Measurements from ENCODE around the gene USP25. TPM values are rescaled to one million over a fixed set of nuclear protein-coding genes. Genes with fewer than 3 reads are reported as not detected.

USP25 gene
- total RNA-seq, 1 donor = 56.1 TPM

GRCh38 chr21:15695241-15695640 lies 34.5 kb upstream of the USP25 start:
- no peaks in the 10 kb centered on the region for H3K4me1 ChIP-seq (ENCODE audit: insufficient read depth, low read length)
- H3K79me2 ChIP-seq (ENCODE audit: insufficient read depth, low read length) = no peaks in the 10 kb centered on the region
- H3K4me3 ChIP-seq (ENCODE audit: insufficient read depth, low read length) = no peak overlapping the region
- TF ChIP-seq, protein P1, sequence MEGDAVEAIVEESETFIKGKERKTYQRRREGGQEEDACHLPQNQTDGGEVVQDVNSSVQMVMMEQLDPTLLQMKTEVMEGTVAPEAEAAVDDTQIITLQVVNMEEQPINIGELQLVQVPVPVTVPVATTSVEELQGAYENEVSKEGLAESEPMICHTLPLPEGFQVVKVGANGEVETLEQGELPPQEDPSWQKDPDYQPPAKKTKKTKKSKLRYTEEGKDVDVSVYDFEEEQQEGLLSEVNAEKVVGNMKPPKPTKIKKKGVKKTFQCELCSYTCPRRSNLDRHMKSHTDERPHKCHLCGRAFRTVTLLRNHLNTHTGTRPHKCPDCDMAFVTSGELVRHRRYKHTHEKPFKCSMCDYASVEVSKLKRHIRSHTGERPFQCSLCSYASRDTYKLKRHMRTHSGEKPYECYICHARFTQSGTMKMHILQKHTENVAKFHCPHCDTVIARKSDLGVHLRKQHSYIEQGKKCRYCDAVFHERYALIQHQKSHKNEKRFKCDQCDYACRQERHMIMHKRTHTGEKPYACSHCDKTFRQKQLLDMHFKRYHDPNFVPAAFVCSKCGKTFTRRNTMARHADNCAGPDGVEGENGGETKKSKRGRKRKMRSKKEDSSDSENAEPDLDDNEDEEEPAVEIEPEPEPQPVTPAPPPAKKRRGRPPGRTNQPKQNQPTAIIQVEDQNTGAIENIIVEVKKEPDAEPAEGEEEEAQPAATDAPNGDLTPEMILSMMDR (IDR thresholded peaks at IDR 0.05; ENCODE audit: extremely low read depth, low read depth, low read length) = no peak
- H3K27ac ChIP-seq (ENCODE audit: low read depth, low read length) = no peak overlapping the region
- H3K27me3 ChIP-seq (ENCODE audit: insufficient read depth, low read length) = no peaks in the 10 kb centered on the region
- DNase-seq (ENCODE audit: insufficient read length, low spot score, missing footprints) = peak; percentile 66
- no peaks in the 10 kb centered on the region for H3K9me3 ChIP-seq (ENCODE audit: low read depth, low read length)
- no peak overlapping the region for H2AFZ ChIP-seq (ENCODE audit: low read length)
- no peaks in the 10 kb centered on the region for H4K20me1 ChIP-seq (ENCODE audit: insufficient read depth, low read length)
- H3K36me3 ChIP-seq (ENCODE audit: insufficient read depth, low read length) = no peaks in the 10 kb centered on the region
- H3K4me2 ChIP-seq (ENCODE audit: insufficient read depth, low read length) = no peak overlapping the region

DNA sequence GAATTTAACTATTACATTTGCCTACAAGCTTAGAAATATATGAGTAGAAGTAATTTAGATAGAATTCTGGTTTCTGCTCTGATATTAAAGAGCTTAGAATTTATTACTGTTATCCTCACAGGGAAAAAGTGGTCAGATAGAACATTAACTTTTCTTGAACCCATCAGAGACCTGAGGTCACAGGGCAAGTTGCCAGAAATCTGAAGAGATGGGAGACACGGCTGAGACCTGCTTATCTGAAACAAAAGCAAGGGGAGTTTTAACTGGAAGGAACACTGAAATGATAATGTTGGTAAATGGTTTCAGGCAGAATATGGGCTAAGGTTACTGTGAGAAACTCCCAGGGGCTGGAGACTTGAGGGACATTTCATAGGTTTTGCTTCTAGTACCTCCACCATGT lies 28.0 kb upstream of the USP25 start:
- TF ChIP-seq, protein P1 (IDR thresholded peaks at IDR 0.05; ENCODE audit: extremely low read depth, low read depth, low read length) = no peak
- peaks cover 2% of the 10 kb centered on the region for H3K4me1 ChIP-seq (ENCODE audit: insufficient read depth, low read length)
- DNase-seq (ENCODE audit: insufficient read length, low spot score, missing footprints) = no peak

GRCh38 chr21:15703932-15704331 lies 25.9 kb upstream of the USP25 start:
- H2AFZ ChIP-seq (ENCODE audit: low read length) = no peak overlapping the region
- H3K4me2 ChIP-seq (ENCODE audit: insufficient read depth, low read length) = no peak overlapping the region
- H3K9me3 ChIP-seq (ENCODE audit: low read depth, low read length) = no peaks in the 10 kb centered on the region
- no peak overlapping the region for H3K4me3 ChIP-seq (ENCODE audit: insufficient read depth, low read length)
- H3K27ac ChIP-seq (ENCODE audit: low read depth, low read length) = no peak overlapping the region
- no peaks in the 10 kb centered on the region for H3K79me2 ChIP-seq (ENCODE audit: insufficient read depth, low read length)
- TF ChIP-seq, protein P1 (IDR thresholded peaks at IDR 0.05; ENCODE audit: extremely low read depth, low read depth, low read length) = no peak
- H3K36me3 ChIP-seq (ENCODE audit: insufficient read depth, low read length) = no peaks in the 10 kb centered on the region
- DNase-seq (ENCODE audit: insufficient read length, low spot score, missing footprints) = no peak
- no peaks in the 10 kb centered on the region for H3K27me3 ChIP-seq (ENCODE audit: insufficient read depth, low read length)
- peaks cover 9% of the 10 kb centered on the region for H3K4me1 ChIP-seq (ENCODE audit: insufficient read depth, low read length)
- no peaks in the 10 kb centered on the region for H4K20me1 ChIP-seq (ENCODE audit: insufficient read depth, low read length)

More for the DNA sequence above, 28.0 kb upstream of the USP25 start:
- Histone ChIP-seq H3K27ac (ENCODE audit: low read depth, low read length) (no peak overlapping the region), H3K4me2 (ENCODE audit: insufficient read depth, low read length) (no peak overlapping the region), H3K4me3 (ENCODE audit: insufficient read depth, low read length) (no peak overlapping the region), H3K9me3 (ENCODE audit: low read depth, low read length) (no peaks in the 10 kb centered on the region), H4K20me1 (ENCODE audit: insufficient read depth, low read length) (no peaks in the 10 kb centered on the region), H3K79me2 (ENCODE audit: insufficient read depth, low read length) (no peaks in the 10 kb centered on the region), H3K36me3 (ENCODE audit: insufficient read depth, low read length) (no peaks in the 10 kb centered on the region), H3K27me3 (ENCODE audit: insufficient read depth, low read length) (no peaks in the 10 kb centered on the region), H2AFZ (ENCODE audit: low read length) (no peak overlapping the region)

DNA sequence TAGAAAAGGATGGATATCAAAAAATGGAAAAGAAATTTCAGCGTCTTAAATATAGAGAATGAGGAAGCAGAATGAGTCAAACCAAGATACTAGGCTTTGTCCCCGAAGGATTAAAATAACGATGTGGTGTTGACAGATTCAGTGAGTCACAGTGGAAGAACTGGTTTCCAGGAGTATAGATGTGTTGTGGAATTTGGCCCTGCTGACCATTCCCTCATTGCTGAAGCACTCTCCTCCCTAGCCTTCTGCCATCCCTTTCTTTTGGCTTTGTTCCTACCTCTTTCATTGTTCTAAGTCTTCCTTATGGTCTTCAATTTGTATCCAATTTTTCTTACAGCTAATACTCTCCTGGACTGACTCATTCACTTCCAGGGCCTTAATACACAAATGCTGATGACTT lies 23.1 kb upstream of the USP25 start:
- no peak overlapping the region for H3K4me3 ChIP-seq (ENCODE audit: insufficient read depth, low read length)
- H3K27me3 ChIP-seq (ENCODE audit: insufficient read depth, low read length) = no peaks in the 10 kb centered on the region
- peaks cover 9% of the 10 kb centered on the region for H3K4me1 ChIP-seq (ENCODE audit: insufficient read depth, low read length)
- no peaks in the 10 kb centered on the region for H3K9me3 ChIP-seq (ENCODE audit: low read depth, low read length)
- H3K36me3 ChIP-seq (ENCODE audit: insufficient read depth, low read length) = no peaks in the 10 kb centered on the region
- H4K20me1 ChIP-seq (ENCODE audit: insufficient read depth, low read length) = no peaks in the 10 kb centered on the region
- no peak overlapping the region for H3K4me2 ChIP-seq (ENCODE audit: insufficient read depth, low read length)
- TF ChIP-seq, protein P1 (IDR thresholded peaks at IDR 0.05; ENCODE audit: extremely low read depth, low read depth, low read length) = no peak
- peak; percentile 38 for DNase-seq (ENCODE audit: insufficient read length, low spot score, missing footprints)
- H2AFZ ChIP-seq (ENCODE audit: low read length) = no peak overlapping the region
- no peaks in the 10 kb centered on the region for H3K79me2 ChIP-seq (ENCODE audit: insufficient read depth, low read length)
- no peak overlapping the region for H3K27ac ChIP-seq (ENCODE audit: low read depth, low read length)
